DMS79 treated with DMSO at 0.1 percent for 48 hours (cell line): ENCODE results near the gene DYNLT5.
"Not testable (repeated sequence)": the region's sequence is repeated elsewhere in the genome, so short reads cannot be mapped to it uniquely, and the experiment has no call there.

Experiments
- DNase-seq: peaks from one replicate; lab custom pipeline; 2025; lab: John Stamatoyannopoulos, UW

The DYNLT5 gene

GRCh38 chr1:66750577-66750976 lies 1.7 kb upstream of the DYNLT5 start:
- DNase-seq, result no peak

GRCh38 chr1:66751160-66751559 lies 1.1 kb upstream of the DYNLT5 start:
- no peak for DNase-seq

GRCh38 chr1:66752671-66753371 lies 562 bp downstream of the DYNLT5 start:
- no peak for DNase-seq

- no peak for DNase-seq
Measured at GRCh38 chr1:66757722-66758240, 5.5 kb downstream of the DYNLT5 start.

- DNase-seq, result no peak
Measured at GRCh38 chr1:66758241-66758755, 6.0 kb downstream of the DYNLT5 start.

GRCh38 chr1:66760506-66760905 lies 8.2 kb downstream of the DYNLT5 start:
- no peak for DNase-seq

GRCh38 chr1:66761221-66761620 lies 9.0 kb downstream of the DYNLT5 start:
- DNase-seq, result no peak

GRCh38 chr1:66764994-66765578 lies 12.8 kb downstream of the DYNLT5 start:
- peak; percentile 28 for DNase-seq

- DNase-seq, result no peak
Measured at GRCh38 chr1:66767626-66768025, 15.4 kb downstream of the DYNLT5 start.

- no peak for DNase-seq
Measured at GRCh38 chr1:66768965-66769364, 16.7 kb downstream of the DYNLT5 start.

- DNase-seq, result no peak
Measured at GRCh38 chr1:66769512-66770229, 17.4 kb downstream of the DYNLT5 start.

GRCh38 chr1:66770240-66770639 lies 18.0 kb downstream of the DYNLT5 start:
- no peak for DNase-seq

- no peak for DNase-seq
Measured at GRCh38 chr1:66770694-66771093, 18.4 kb downstream of the DYNLT5 start.

GRCh38 chr1:66773227-66773626 lies 21.0 kb downstream of the DYNLT5 start:
- DNase-seq, result no peak

- no peak for DNase-seq
Measured at GRCh38 chr1:66774438-66774837, 22.2 kb downstream of the DYNLT5 start.

- no peak for DNase-seq
Measured at GRCh38 chr1:66775646-66776045, 23.4 kb downstream of the DYNLT5 start.

- DNase-seq, result peak; percentile 93
Measured at GRCh38 chr1:66777831-66778230, 25.6 kb downstream of the DYNLT5 start.

- DNase-seq, result peak; percentile 94
Measured at GRCh38 chr1:66778266-66778665, 26.0 kb downstream of the DYNLT5 start.

GRCh38 chr1:66778969-66779368 lies 26.7 kb downstream of the DYNLT5 start:
- DNase-seq, result no peak

- no peak for DNase-seq
Measured at GRCh38 chr1:66779475-66780078, 27.3 kb downstream of the DYNLT5 start.

- DNase-seq, result not testable (repeated sequence)
Measured at GRCh38 chr1:66785800-66786199, 33.5 kb downstream of the DYNLT5 start.

GRCh38 chr1:66787641-66788040 lies 35.4 kb downstream of the DYNLT5 start:
- DNase-seq, result no peak
